HepG2 (cell line): ENCODE results near the gene HOXD4. TPM values are rescaled to one million over a fixed set of nuclear protein-coding genes. Genes with fewer than 3 reads are reported as not detected.

ENCODE experiments used
- ATAC-seq: fragments of 200-7000 bp; cut with Tn5 transposase; 3 replicates; pipeline ENCODE4 v1.9.1; 2020; ENCODE audit warnings: mild to moderate bottlenecking, moderate library complexity
- BruUV-seq: library from RNA; stranded (reverse); fragments of 400-500 nt; replicated peaks from 2 replicates; lab custom pipeline; 2021; lab: Mats Ljungman, UMichigan
- CTCF ChIA-PET: fragments of 300-600 bp; formaldehyde crosslinking; extraction: SDS; loops from one replicate; lab custom pipeline; 2021; ENCODE audit warnings: low total read pairs, inconsistent platforms, low intra/inter-chr PET ratio; lab: Yijun Ruan, JAX
- POLR2A ChIA-PET: fragments of 350-600 bp; sonication (Branson Sonifier 250); formaldehyde crosslinking; loops from one replicate; lab custom pipeline; 2020; ENCODE audit warnings: antibody characterized with exemption, inconsistent platforms; lab: Yijun Ruan, JAX
- DNase-seq: peaks from one replicate; pipeline ENCODE4 v3.0.0-alpha.2; 2015; ENCODE audit warnings: low spot score
- FAIRE-seq: peaks from 3 replicates; lab custom pipeline; 2011; peaks lifted over from hg19 to GRCh38; lab: Jason Lieb, UNC
- H2AFZ ChIP-seq: one replicate; pipeline ENCODE4 v1.6.1; 2011; ENCODE audit warnings: low read length, inconsistent platforms
- H3K27ac ChIP-seq: fragments of 300-600 bp; 3 replicates; pipeline ENCODE4 v1.8.0; 2011; ENCODE audit warnings: mixed run types, mild to moderate bottlenecking, mixed read lengths, low read length, inconsistent platforms; ENCODE audit not compliant: insufficient read depth; ENCODE audit errors: extremely low read length
- H3K27me3 ChIP-seq, 2 experiments: fragments of 200-600 bp in 1 of 2; 2 replicates in 1 of 2; 3 replicates in 1 of 2; pipeline versions ENCODE4 v1.6.0 to v1.8.0; 2011; ENCODE audit warnings: low read length in 2 of 2, mild to moderate bottlenecking in 2 of 2, moderate library complexity in 2 of 2, inconsistent platforms in 1 of 2; ENCODE audit not compliant: insufficient read depth in 2 of 2, control insufficient read depth in 1 of 2
- H3K36me3 ChIP-seq, 2 experiments: fragments of 200-600 bp in 1 of 2; replicated peaks in 1 of 2; 2 replicates in 1 of 2; 3 replicates in 1 of 2; pipeline versions ENCODE4 v1.5.1 to v1.8.0; 2011; ENCODE audit warnings: low read length in 2 of 2, inconsistent platforms in 1 of 2; ENCODE audit not compliant: insufficient read depth in 2 of 2, control insufficient read depth in 1 of 2
- H3K4me1 ChIP-seq: 2 replicates; pipeline ENCODE4 v1.5.1; 2012; ENCODE audit warnings: low read length, inconsistent platforms; ENCODE audit not compliant: insufficient read depth
- H3K4me2 ChIP-seq: 2 replicates; pipeline ENCODE4 v1.6.0; 2011; ENCODE audit warnings: low read depth, low read length, inconsistent platforms
- H3K4me3 ChIP-seq, 3 experiments: fragments of 200-600 bp in 1 of 3; sonication (generic), shearing (Covaris generic) in 1 of 3; replicated peaks in 1 of 3; 2 replicates each; pipeline ENCODE4 v1.5.1; 2011 to 2016; ENCODE audit warnings: low read length in 3 of 3, inconsistent platforms in 2 of 3, low read depth in 2 of 3, mild to moderate bottlenecking in 2 of 3, control low read depth in 1 of 3, mixed read lengths in 1 of 3; ENCODE audit not compliant: insufficient read depth in 1 of 3
- H3K79me2 ChIP-seq: one replicate; pipeline ENCODE4 v1.6.1; 2011; ENCODE audit warnings: low read length, inconsistent platforms; ENCODE audit not compliant: insufficient read depth
- H3K9ac ChIP-seq: 2 replicates; pipeline ENCODE4 v1.6.0; 2011; ENCODE audit warnings: mild to moderate bottlenecking, low read depth, low read length, inconsistent platforms; ENCODE audit not compliant: insufficient read depth
- H3K9me3 ChIP-seq: 2 replicates; pipeline ENCODE4 v1.5.1; 2012; ENCODE audit warnings: mild to moderate bottlenecking, low read length
- H4K20me1 ChIP-seq: 2 replicates; pipeline ENCODE4 v1.6.0; 2011; ENCODE audit warnings: inconsistent platforms, mild to moderate bottlenecking, low read length, moderate library complexity; ENCODE audit not compliant: insufficient read depth
- DMAP1 ChIP-seq: IDR thresholded peaks from 2 replicates; pipeline ENCODE4 v1.6.1; 2016
- FOXJ3 ChIP-seq: sonication (generic); formaldehyde crosslinking; IDR thresholded peaks from 2 replicates; pipeline ENCODE4 v1.4.0; 2020; ENCODE audit warnings: missing genetic modification reagents, mild to moderate bottlenecking, borderline replicate concordance
- HIVEP1 ChIP-seq: sonication (generic); formaldehyde crosslinking; IDR thresholded peaks from 2 replicates; pipeline ENCODE4 v1.4.0; 2020; ENCODE audit warnings: mild to moderate bottlenecking, missing genetic modification reagents
- HMG20A ChIP-seq: IDR thresholded peaks from 2 replicates; pipeline ENCODE4 v1.6.1; 2016; ENCODE audit warnings: borderline replicate concordance
- KLF15 ChIP-seq: sonication (generic); formaldehyde crosslinking; IDR thresholded peaks from 2 replicates; pipeline ENCODE4 v1.8.1; 2023; ENCODE audit warnings: borderline replicate concordance, mild to moderate bottlenecking, inconsistent platforms, missing genetic modification reagents, mixed read lengths
- MLX ChIP-seq: IDR thresholded peaks from 2 replicates; pipeline ENCODE4 v1.6.1; 2016
- NFE2L2 ChIP-seq: fragments of 150-350 bp; IDR thresholded peaks from 2 replicates; pipeline ENCODE4 v1.6.1; 2014; ENCODE audit warnings: low read length
- NFRKB ChIP-seq: fragments of 450-650 bp; IDR thresholded peaks from 2 replicates; pipeline ENCODE4 v1.6.1; 2017
- PBX2 ChIP-seq: IDR thresholded peaks from 2 replicates; pipeline ENCODE4 v1.6.1; 2016; ENCODE audit warnings: control low read depth
- REPIN1 ChIP-seq: sonication (generic); formaldehyde crosslinking; IDR thresholded peaks from 2 replicates; pipeline ENCODE4 v1.8.0; 2022; ENCODE audit warnings: missing genetic modification reagents, low read depth, mild to moderate bottlenecking, borderline replicate concordance
- RFX3 ChIP-seq: IDR thresholded peaks from 2 replicates; pipeline ENCODE4 v1.6.1; 2016; ENCODE audit warnings: missing biosample characterization, missing genetic modification reagents
- ZNF235 ChIP-seq: sonication (generic); formaldehyde crosslinking; IDR thresholded peaks from 2 replicates; pipeline ENCODE4 v1.8.1; 2023; ENCODE audit warnings: mild to moderate bottlenecking, missing genetic modification reagents, borderline replicate concordance
- ZNF629 ChIP-seq: sonication (generic); formaldehyde crosslinking; conservative IDR thresholded peaks from 2 replicates; pipeline ENCODE4 v1.5.0; 2020; ENCODE audit warnings: missing genetic modification reagents
- ZNF674 ChIP-seq: sonication (generic); formaldehyde crosslinking; IDR thresholded peaks from 2 replicates; pipeline ENCODE4 v1.5.0; 2020; ENCODE audit warnings: low read depth, mild to moderate bottlenecking, missing genetic modification reagents
- ZNF792 ChIP-seq: IDR thresholded peaks from 2 replicates; pipeline ENCODE4 v1.6.1; 2016
- ZSCAN25 ChIP-seq: sonication (generic); formaldehyde crosslinking; IDR thresholded peaks from 2 replicates; pipeline ENCODE4 v1.8.0; 2022; ENCODE audit warnings: mild to moderate bottlenecking, missing genetic modification reagents
- WGBS: methylation state at CpG from one replicate; pipeline ENCODE4 v1.1.6; 2017; ENCODE audit warnings: low lambda C conversion rate; 5-methylcytosine and 5-hydroxymethylcytosine counted together
- in situ Hi-C: cut with HindIII; loops from 2 replicates; pipeline ENCODE4 v1.10.0; 2017; ENCODE audit warnings: low pct_unique_long_range_greater_than_20kb; ENCODE audit not compliant: extremely low pct_ligation_motif_present
- intact Hi-C: fragments of 100-400 bp; cut with micrococcal nuclease; formaldehyde crosslinking; loops from one replicate; pipeline ENCODE4 v1.10.0; 2022; ENCODE audit not compliant: unreplicated experiment
- polyA plus RNA-seq, 8 experiments: library from polyadenylated mRNA; depleted of rRNA in 3 of 8; stranded (reverse) in 7 of 8; unstranded in 1 of 8; fragments of >200 nt; fragmentation: Illumina TruSeq in 4 of 8; extraction: Trizol in 4 of 8; gene quantifications; 2 replicates each; pipeline versions ENCODE4 v1.2.1 to v1.2.3, GENCODE V29; 2011 to 2016; ENCODE audit warnings: low read depth in 4 of 8, missing spikeins in 1 of 8, mixed read lengths in 1 of 8; ENCODE audit not compliant: insufficient read depth in 1 of 8
- total RNA-seq, 5 experiments: library from RNA; depleted of rRNA; stranded (reverse); fragments of >200 nt; fragmentation: Illumina TruSeq; extraction: Trizol; gene quantifications; 2 replicates each; pipeline ENCODE4 v1.2.3, GENCODE V29; 2016; ENCODE audit warnings: low read depth in 1 of 5
- TF ChIP-seq, protein P1 (sequence below): sonication (generic); formaldehyde crosslinking; IDR thresholded peaks from 2 replicates; pipeline ENCODE4 v1.5.1; 2020; ENCODE audit warnings: mild to moderate bottlenecking, missing genetic modification reagents

HOXD4 gene
- total and polyA plus RNA-seq, 2 of the 13 experiments (the other 11 are each of a cell fraction or from before 2014, with no cell fraction given) = not detected

- intact Hi-C loops = no loop called here
- TF ChIP-seq RFX3 (CRISPR knock-in tag) (no peak), PBX2 (no peak), ZNF792 (CRISPR knock-in tag) (no peak), KLF15 (CRISPR knock-in tag) (no peak), DMAP1 (CRISPR knock-in tag) (no peak), HMG20A (no peak), NFE2L2 (no peak), MLX (CRISPR knock-in tag) (no peak), ZSCAN25 (CRISPR knock-in tag) (no peak), ZNF235 (no peak), ZNF674 (CRISPR knock-in tag) (no peak), FOXJ3 (no peak), NFRKB (no peak), HIVEP1 (CRISPR knock-in tag) (no peak), REPIN1 (CRISPR knock-in tag) (no peak), ZNF629 (CRISPR knock-in tag) (no peak)
- TF ChIP-seq, protein P1, sequence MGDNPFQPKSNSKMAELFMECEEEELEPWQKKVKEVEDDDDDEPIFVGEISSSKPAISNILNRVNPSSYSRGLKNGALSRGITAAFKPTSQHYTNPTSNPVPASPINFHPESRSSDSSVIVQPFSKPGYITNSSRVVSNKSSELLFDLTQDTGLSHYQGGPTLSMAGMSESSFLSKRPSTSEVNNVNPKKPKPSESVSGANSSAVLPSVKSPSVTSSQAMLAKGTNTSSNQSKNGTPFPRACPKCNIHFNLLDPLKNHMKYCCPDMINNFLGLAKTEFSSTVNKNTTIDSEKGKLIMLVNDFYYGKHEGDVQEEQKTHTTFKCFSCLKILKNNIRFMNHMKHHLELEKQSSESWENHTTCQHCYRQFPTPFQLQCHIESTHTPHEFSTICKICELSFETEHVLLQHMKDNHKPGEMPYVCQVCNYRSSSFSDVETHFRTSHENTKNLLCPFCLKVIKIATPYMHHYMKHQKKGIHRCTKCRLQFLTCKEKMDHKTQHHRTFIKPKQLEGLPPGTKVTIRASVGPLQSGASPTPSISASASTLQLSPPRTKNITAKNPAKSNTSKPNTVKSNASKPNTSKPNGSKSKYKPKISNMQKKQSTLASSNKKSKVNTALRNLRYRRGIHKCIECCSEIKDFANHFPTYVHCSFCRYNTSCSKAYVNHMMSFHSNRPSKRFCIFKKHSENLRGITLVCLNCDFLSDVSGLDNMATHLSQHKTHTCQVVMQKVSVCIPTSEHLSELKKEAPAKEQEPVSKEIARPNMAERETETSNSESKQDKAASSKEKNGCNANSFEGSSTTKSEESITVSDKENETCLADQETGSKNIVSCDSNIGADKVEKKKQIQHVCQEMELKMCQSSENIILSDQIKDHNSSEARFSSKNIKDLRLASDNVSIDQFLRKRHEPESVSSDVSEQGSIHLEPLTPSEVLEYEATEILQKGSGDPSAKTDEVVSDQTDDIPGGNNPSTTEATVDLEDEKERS (CRISPR knock-in tag) = no peak
Observed at GRCh38 chr2:176145085-176145969, 6.0 kb upstream of the HOXD4 start.

More at GRCh38 chr2:176145085-176145969, 6.0 kb upstream of the HOXD4 start:
- H3K36me3 ChIP-seq = no peaks in the 10 kb centered on the region
- no peak overlapping the region for H3K4me3 ChIP-seq
- POLR2A ChIA-PET = no interaction called here
- H3K9ac ChIP-seq = no peak overlapping the region
- ATAC-seq = no peak
- H3K27me3 ChIP-seq = peaks cover 12 to 92% of the 10 kb centered on the region in 2 experiments
- no peak overlapping the region for H3K27ac ChIP-seq
- no peak for FAIRE-seq
- H3K9me3 ChIP-seq = no peaks in the 10 kb centered on the region
- no peaks in the 10 kb centered on the region for H4K20me1 ChIP-seq
- peaks cover 28% of the 10 kb centered on the region for H3K4me1 ChIP-seq
- DNase-seq = no peak
- in situ Hi-C loops = no loop called here
- H2AFZ ChIP-seq = no peak overlapping the region
- no peaks in the 10 kb centered on the region for H3K79me2 ChIP-seq
- CTCF ChIA-PET = no interaction called here
- no TSS peak for BruUV-seq
- H3K4me2 ChIP-seq = no peak overlapping the region
- 3% methylated on average over 4 of the region's 4 CpGs for WGBS
